ENCODE measurements around the gene CELF3.

DNA sequence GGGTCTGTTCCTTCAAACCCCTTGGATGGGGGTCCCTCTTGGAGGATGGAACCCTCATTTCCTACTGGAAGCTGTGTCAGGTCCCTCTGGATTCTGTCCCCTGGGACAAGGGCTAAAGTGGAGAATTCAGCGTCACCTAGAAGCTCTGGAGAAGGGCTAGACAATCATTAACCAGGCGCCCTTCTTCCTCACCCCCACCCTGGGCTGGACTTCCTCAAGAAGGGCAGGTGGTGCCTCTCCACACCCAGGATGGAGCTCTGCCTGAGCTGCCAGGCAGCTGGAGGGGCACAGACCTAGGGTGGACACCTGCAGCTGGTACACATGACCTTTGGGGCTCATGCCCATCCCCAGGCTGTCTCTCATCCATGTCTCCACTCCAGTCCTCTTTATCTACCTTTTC lies 3.6 kb downstream of the CELF3 start:
- TF ChIP-seq EZH2 (IDR thresholded peaks at IDR 0.05; ENCODE audit: insufficient read depth, poor library complexity, severe bottlenecking): no peak
- no peak for TF ChIP-seq EZH2phosphoT487 (IDR thresholded peaks at IDR 0.05; ENCODE audit: insufficient read depth, low read depth)
